ENCODE measurements around the gene CYTIP. TPM values are rescaled to one million over a fixed set of nuclear protein-coding genes. Genes with fewer than 3 reads are reported as not detected.

Gene CYTIP
- total RNA-seq, 2 experiments from 2014 or later = 514 to 520 TPM

DNA sequence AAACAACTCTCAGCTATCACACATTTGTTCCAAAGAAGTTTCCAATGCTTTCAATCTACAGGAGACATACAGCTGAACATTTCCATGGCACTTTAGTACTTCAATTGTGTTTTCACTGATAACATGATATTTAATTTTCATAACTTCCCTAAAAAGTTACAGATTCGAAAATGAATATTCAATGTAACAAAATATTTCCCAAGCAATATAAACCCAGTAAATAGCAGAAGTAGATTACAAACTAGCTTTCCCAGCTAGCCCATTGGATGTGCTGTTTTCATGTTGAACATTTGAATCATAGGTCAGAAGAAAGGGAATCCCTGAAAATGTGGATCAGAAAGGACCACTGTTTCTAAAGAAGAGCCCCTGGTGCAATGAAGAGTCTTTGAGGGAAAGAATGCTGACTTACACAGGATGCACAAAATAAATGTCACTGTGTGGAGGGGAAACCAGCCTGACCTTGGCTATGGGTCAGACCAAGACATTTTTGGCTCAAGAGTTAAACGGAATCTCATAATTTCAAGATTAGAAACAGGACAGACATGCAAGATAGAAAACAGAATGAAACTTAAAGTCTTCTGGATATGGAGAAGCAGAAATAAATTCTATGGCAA is 22.5 kb downstream of the CYTIP start:
- DNase-seq (no peak), ATAC-seq (peak; percentile 6)
- Mint-ChIP-seq H3K4me1 (ENCODE audit: low read depth) (peaks cover 82% of the 10 kb centered on the region), H3K27ac (peak overlapping the region; percentile 95), H3K36me3 (ENCODE audit: low read depth) (peaks cover 85% of the 10 kb centered on the region), H3K9me3 (peaks cover 1% of the 10 kb centered on the region), H3K4me3 (peak overlapping the region; percentile 46), H3K27me3 (no peaks in the 10 kb centered on the region)
- POLR2A ChIA-PET = interaction anchor here (0.8 to 27.4 kb wide), 10 partner anchors 9 to 477 kb away, joined by 3 to 1592 read pairs (median 4); partner anchors contain the start of genes CYTIP and ERMN
- intact Hi-C loops (cut with micrococcal nuclease) = loop anchor here (2.0 kb wide), 1 partner anchor 15 kb away; no protein-coding TSS in a partner anchor
- TF ChIP-seq, protein P1, sequence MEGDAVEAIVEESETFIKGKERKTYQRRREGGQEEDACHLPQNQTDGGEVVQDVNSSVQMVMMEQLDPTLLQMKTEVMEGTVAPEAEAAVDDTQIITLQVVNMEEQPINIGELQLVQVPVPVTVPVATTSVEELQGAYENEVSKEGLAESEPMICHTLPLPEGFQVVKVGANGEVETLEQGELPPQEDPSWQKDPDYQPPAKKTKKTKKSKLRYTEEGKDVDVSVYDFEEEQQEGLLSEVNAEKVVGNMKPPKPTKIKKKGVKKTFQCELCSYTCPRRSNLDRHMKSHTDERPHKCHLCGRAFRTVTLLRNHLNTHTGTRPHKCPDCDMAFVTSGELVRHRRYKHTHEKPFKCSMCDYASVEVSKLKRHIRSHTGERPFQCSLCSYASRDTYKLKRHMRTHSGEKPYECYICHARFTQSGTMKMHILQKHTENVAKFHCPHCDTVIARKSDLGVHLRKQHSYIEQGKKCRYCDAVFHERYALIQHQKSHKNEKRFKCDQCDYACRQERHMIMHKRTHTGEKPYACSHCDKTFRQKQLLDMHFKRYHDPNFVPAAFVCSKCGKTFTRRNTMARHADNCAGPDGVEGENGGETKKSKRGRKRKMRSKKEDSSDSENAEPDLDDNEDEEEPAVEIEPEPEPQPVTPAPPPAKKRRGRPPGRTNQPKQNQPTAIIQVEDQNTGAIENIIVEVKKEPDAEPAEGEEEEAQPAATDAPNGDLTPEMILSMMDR (IDR thresholded peaks at IDR 0.05) = no peak
- CTCF ChIA-PET = interaction anchor here (1.0 to 5.8 kb wide), 7 partner anchors 9 to 119 kb away, joined by 4 to 49 read pairs (median 7); partner anchors contain the start of gene ERMN

DNA sequence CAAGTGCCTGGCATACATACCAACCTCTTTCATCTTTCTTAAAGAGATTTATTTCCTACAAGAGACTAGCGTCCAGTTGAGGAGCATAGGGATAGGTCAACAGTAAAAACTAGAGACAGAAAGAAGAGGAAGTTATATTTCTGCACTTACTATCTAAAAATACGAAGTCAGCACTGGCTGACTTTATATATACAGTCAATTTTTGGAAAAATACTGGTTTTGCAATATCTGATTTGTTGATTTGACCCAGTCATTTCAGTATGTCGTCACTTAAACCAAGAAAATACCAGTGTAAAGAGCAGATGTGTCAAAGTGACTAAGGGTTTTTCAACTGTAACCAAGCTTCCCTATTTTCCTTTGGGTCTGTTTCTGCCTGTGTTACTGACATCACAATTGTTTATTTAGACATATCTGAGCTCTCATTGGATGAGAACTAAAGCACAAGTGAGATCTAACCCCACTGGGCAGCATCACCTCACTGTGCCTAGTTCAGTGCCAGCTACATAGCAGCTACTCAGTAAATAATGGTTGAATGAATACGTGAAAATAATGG is 23.0 kb downstream of the CYTIP start:
- DNase-seq = peak; percentile 59
- ChIA-PET CTCF (interaction anchor here (0.7 to 5.8 kb wide), 9 partner anchors 9 to 118 kb away, joined by 3 to 49 read pairs (median 5); partner anchors contain the start of gene ERMN), POLR2A (interaction anchor here (0.8 to 27.4 kb wide), 12 partner anchors 9 to 478 kb away, joined by 3 to 1592 read pairs (median 5); partner anchors contain the start of genes CYTIP and ERMN)
- TF ChIP-seq, protein P1 (IDR thresholded peaks at IDR 0.05) = no peak
- Mint-ChIP-seq H3K27me3 (no peaks in the 10 kb centered on the region), H3K4me3 (peak overlapping the region; percentile 46), H3K9me3 (no peaks in the 10 kb centered on the region), H3K36me3 (ENCODE audit: low read depth) (peaks cover 83% of the 10 kb centered on the region), H3K27ac (peak overlapping the region; percentile 95), H3K4me1 (ENCODE audit: low read depth) (peaks cover 80% of the 10 kb centered on the region)
- ATAC-seq = peak; percentile 49
- intact Hi-C loops (cut with micrococcal nuclease) = loop anchor here (2.0 kb wide), 1 partner anchor 16 kb away; no protein-coding TSS in a partner anchor

DNA sequence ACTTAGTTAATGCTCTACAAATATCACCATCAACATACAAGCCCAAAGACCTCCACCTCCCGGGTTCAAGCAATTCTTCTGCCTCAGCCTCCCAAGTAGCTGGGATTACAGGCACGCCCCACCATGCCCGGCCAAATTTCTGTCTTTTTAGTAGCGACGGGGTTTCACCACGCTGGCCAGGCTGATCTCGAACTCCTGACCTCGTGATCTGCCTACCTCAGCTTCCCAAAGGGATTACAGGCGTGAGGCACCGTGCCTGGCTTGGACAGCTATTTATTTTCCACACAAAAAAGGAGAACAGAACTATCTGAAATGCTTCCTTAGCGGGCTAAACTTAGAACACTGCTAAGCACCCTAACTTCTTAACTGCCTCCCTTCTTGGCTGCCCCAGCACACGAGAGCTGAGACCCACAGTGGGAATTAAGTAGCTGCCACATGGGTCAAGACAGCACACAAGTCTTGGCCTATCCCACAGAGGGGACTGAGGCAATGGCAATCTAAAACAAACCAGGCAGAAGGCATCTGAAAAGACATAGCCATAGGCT is 24.8 kb downstream of the CYTIP start:
- peak overlapping the region; percentile 96 for H3K27ac Mint-ChIP-seq
- no peaks in the 10 kb centered on the region for H3K27me3 Mint-ChIP-seq
- H3K4me3 Mint-ChIP-seq = peak overlapping the region; percentile 62
- CTCF ChIA-PET = interaction anchor here (0.8 to 5.8 kb wide), 12 partner anchors 15 to 178 kb away, joined by 3 to 49 read pairs (median 6); partner anchors contain the start of gene ERMN
- ATAC-seq (no peak), DNase-seq (peak; percentile 39)
- POLR2A ChIA-PET = interaction anchor here (0.6 to 27.4 kb wide), 11 partner anchors 8 to 117 kb away, joined by 3 to 1592 read pairs (median 8); partner anchors contain the start of genes CYTIP and ERMN
- intact Hi-C loops (cut with micrococcal nuclease) = no loop called here
- H3K36me3 Mint-ChIP-seq (ENCODE audit: low read depth) = peaks cover 86% of the 10 kb centered on the region
- peaks cover 88% of the 10 kb centered on the region for H3K4me1 Mint-ChIP-seq (ENCODE audit: low read depth)
- TF ChIP-seq, protein P1 (IDR thresholded peaks at IDR 0.05) = no peak
- no peaks in the 10 kb centered on the region for H3K9me3 Mint-ChIP-seq

- H3K36me3 Mint-ChIP-seq (ENCODE audit: low read depth) = peaks cover 88% of the 10 kb centered on the region
- ChIA-PET POLR2A (interaction anchor here (0.6 to 27.4 kb wide), 13 partner anchors 9 to 117 kb away, joined by 3 to 1592 read pairs (median 3); partner anchors contain the start of genes CYTIP and ERMN), CTCF (interaction anchor here (0.9 to 5.8 kb wide), 10 partner anchors 16 to 179 kb away, joined by 3 to 49 read pairs (median 6); partner anchors contain the start of gene ERMN)
- H3K27me3 Mint-ChIP-seq = no peaks in the 10 kb centered on the region
- H3K4me3 Mint-ChIP-seq = peak overlapping the region; percentile 62
- no peaks in the 10 kb centered on the region for H3K9me3 Mint-ChIP-seq
- ATAC-seq (no peak), DNase-seq (peak; percentile 38)
- H3K4me1 Mint-ChIP-seq (ENCODE audit: low read depth) = peaks cover 91% of the 10 kb centered on the region
- TF ChIP-seq, protein P1 (IDR thresholded peaks at IDR 0.05) = no peak
- intact Hi-C loops (cut with micrococcal nuclease) = no loop called here
- peak overlapping the region; percentile 96 for H3K27ac Mint-ChIP-seq
Measured at GRCh38 chr2:157418239-157418641, 25.6 kb downstream of the CYTIP start.

Measured in activated CD8-positive, alpha-beta T cell treated with anti-CD3 and anti-CD28 coated beads for 36 hours (primary cell).